BE2C (cell line): Measurements from ENCODE around the gene SMAD4. TPM values are rescaled to one million over a fixed set of nuclear protein-coding genes. Genes with fewer than 3 reads are reported as not detected.

Experiments
- DNase-seq: peaks from one replicate; pipeline ENCODE4 v3.0.0-alpha.2; 2020
- H3K27me3 ChIP-seq: fragments of 250-450 bp; sonication (Bioruptor Pico); 2 replicates; pipeline ENCODE4 v1.5.1; 2020; ENCODE audit warnings: mild to moderate bottlenecking
- H3K36me3 ChIP-seq: fragments of 250-450 bp; sonication (Bioruptor Pico); 2 replicates; pipeline ENCODE4 v1.5.1; 2020; ENCODE audit warnings: mild to moderate bottlenecking
- H3K4me1 ChIP-seq: fragments of 250-450 bp; sonication (Bioruptor Pico); 2 replicates; pipeline ENCODE4 v1.5.1; 2020
- H3K4me3 ChIP-seq: 2 replicates; pipeline ENCODE4 v1.5.1; 2011; ENCODE audit warnings: low read depth, low read length
- H3K9me3 ChIP-seq: fragments of 250-450 bp; sonication (Bioruptor Pico); 2 replicates; pipeline ENCODE4 v1.5.1; 2020
- polyA plus RNA-seq: library from polyadenylated mRNA; unstranded; fragments of >200 nt; gene quantifications from one replicate; pipeline ENCODE4 v1.2.1, GENCODE V29; 2012; ENCODE audit warnings: low read depth, missing spikeins; ENCODE audit not compliant: insufficient read length, insufficient read depth
- TF ChIP-seq, protein P1 (sequence below): IDR thresholded peaks from 2 replicates; pipeline ENCODE4 v1.5.1; 2012; ENCODE audit warnings: mild to moderate bottlenecking, low read depth, low read length

The SMAD4 gene
- polyA plus RNA-seq = 30.0 TPM

DNA sequence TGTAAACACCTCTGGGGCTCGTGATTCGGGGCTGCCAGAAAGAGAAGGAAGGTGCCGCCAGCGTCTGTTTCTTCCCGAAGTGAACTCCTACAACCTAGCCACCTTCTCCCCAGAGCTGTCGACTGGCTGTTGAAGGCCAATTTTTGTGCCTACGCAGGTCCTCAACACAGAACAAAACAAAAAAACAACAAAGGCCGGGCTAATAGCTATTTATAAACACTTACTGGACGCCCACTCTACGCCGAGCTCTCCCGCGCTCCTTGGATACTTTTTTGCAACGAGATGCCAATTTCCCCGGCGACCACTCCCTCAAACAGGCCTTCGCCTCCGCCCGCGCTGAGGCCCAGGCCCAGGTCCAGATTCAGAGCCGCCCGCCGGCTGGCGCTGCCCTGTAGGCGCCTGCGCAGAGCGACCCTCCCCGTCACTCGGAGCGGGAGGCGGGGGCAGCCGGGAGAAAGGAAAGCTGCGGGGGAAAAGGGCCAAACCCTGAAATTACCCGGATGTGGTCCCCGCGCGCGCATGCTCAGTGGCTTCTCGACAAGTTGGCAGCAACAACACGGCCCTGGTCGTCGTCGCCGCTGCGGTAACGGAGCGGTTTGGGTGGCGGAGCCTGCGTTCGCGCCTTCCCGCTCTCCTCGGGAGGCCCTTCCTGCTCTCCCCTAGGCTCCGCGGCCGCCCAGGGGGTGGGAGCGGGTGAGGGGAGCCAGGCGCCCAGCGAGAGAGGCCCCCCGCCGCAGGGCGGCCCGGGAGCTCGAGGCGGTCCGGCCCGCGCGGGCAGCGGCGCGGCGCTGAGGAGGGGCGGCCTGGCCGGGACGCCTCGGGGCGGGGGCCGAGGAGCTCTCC lies at the start of gene SMAD4:
Gene SMAD4 (plus strand): TSS at position 520 of the 843 bp plus-strand sequence. CDS start 16,834 bp downstream, outside the sequence.
- Histone ChIP-seq H3K4me3 (peak within 1 kb of the TSS; percentile 83), H3K27me3 (no peaks in the 10 kb centered on the region), H3K36me3 (no peaks in the 10 kb centered on the region), H3K4me1 (no peaks in the 10 kb centered on the region), H3K9me3 (no peaks in the 10 kb centered on the region)
- TF ChIP-seq, protein P1, sequence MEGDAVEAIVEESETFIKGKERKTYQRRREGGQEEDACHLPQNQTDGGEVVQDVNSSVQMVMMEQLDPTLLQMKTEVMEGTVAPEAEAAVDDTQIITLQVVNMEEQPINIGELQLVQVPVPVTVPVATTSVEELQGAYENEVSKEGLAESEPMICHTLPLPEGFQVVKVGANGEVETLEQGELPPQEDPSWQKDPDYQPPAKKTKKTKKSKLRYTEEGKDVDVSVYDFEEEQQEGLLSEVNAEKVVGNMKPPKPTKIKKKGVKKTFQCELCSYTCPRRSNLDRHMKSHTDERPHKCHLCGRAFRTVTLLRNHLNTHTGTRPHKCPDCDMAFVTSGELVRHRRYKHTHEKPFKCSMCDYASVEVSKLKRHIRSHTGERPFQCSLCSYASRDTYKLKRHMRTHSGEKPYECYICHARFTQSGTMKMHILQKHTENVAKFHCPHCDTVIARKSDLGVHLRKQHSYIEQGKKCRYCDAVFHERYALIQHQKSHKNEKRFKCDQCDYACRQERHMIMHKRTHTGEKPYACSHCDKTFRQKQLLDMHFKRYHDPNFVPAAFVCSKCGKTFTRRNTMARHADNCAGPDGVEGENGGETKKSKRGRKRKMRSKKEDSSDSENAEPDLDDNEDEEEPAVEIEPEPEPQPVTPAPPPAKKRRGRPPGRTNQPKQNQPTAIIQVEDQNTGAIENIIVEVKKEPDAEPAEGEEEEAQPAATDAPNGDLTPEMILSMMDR = no peak
- peak; percentile 91 for DNase-seq

DNA sequence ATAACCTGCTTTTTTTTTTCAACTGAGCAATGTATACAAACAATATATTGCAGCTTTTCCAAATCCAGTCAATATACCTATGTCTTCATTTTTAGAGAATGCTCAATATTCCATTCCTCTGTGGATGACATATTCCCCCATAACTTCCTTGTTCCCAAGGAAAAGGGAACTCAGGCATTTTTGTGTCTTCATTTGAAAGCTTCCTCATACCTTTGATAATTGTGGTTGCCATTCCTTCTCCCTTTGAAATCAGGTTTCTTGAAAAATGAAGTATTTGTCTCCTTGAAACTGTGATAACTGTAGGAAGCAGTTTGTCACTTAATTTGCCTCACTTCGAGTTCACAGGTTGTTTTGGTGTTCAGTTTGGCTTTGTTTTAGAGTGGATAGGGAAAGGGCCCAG lies 48.6 kb upstream of the SMAD4 start:
- Histone ChIP-seq H3K36me3 (peaks cover 5% of the 10 kb centered on the region; the same call in 1 of the 2 replicates), H3K4me3 (no peak overlapping the region), H3K9me3 (no peaks in the 10 kb centered on the region), H3K4me1 (no peaks in the 10 kb centered on the region), H3K27me3 (no peaks in the 10 kb centered on the region)
- no peak for DNase-seq
- TF ChIP-seq, protein P1 = no peak

DNA sequence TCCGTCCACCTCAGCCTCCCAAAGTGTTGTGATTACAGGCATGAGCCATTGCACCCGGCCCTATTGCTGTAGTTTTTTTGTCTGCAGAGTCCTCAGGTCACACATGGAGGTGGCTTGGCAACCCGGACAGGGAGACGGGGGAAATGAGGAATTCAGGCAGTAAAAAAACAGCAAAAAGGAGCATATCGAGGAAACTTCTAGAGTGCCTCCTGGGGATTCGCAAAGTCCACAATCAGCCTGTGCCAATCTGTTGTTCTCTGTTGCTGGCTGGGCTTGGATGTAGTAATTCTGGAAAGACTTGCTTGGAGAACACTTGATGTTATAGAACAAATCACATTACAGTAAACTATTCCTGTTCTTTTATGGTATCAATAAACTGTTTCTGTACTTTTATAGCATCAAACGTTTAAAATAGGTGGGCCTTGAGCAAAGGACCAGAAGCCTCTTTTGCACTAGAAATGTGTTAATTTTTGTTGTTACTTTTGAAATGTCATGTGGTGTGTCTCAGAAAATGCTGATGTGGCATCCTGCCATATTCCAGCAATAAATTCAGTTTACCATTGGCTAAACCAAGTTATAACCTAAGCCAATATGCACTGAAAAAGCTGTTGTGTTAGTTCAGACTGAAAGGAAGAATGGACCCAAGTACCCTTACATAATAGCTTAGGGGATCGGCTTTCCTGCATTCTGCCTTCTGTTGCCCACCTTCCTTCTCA lies 47.8 kb upstream of the SMAD4 start:
- Histone ChIP-seq H3K4me1 (no peaks in the 10 kb centered on the region), H3K9me3 (no peaks in the 10 kb centered on the region), H3K4me3 (no peak overlapping the region), H3K27me3 (no peaks in the 10 kb centered on the region), H3K36me3 (peaks cover 1% of the 10 kb centered on the region; the same call in 1 of the 2 replicates)
- DNase-seq = no peak
- TF ChIP-seq, protein P1 = no peak

DNA sequence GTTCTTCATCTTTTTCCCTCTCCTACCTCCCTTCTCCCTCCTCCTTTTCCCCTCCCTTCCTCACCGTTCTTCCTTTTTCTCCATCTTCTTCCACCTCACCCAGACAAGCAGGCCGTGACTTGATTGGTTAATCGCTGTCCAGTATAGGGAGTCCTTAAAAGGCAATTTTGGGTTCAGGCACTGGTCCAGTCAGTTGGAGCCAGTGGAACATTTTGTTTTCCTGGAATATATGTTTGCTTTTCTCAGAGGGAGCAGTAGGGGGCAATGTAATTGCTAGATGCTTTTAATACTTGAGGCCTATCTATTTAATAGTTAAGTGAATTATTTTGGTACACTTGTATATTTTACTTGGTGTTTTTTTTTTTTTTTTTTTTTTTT lies 47.2 kb upstream of the SMAD4 start:
- Histone ChIP-seq H3K4me3 (no peak overlapping the region), H3K27me3 (no peaks in the 10 kb centered on the region), H3K9me3 (no peaks in the 10 kb centered on the region), H3K36me3 (no peaks in the 10 kb centered on the region), H3K4me1 (no peaks in the 10 kb centered on the region)
- TF ChIP-seq, protein P1 = 0 out of 2 replicates have a peak, but pooled peaks have one; percentile 8
- DNase-seq = no peak

DNA sequence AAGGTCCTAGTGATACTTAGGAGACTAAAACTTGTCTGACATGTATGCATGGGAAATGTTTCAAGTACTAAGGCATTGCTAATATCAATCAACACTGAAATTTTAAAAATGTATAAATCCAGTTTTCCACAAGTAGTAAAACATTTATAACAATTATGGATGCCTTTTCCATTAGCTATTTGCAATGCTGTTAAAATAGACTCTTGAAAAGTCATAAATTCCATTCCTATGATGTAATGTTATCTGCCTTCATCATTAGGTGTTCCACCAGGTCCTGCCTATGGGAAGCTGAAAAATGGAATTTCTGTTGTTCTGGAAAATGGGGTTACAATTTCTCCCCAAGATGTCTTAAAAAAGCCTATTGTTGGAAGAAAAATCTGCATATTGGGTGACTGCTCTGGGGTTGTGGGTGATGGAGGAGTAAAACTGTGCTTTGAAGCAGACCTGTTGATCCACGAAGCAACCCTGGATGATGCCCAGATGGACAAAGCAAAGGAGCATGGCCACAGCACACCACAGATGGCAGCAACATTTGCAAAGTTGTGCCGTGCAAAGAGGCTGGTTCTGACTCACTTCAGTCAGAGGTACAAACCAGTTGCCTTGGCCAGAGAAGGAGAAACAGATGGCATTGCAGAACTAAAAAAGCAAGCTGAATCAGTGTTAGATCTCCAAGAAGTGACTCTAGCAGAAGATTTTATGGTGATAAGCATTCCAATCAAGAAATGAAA lies 43.5 kb upstream of the SMAD4 start:
- no peaks in the 10 kb centered on the region for H3K27me3 ChIP-seq
- no peak for DNase-seq
- no peaks in the 10 kb centered on the region for H3K9me3 ChIP-seq
- TF ChIP-seq, protein P1 = no peak
- no peak overlapping the region for H3K4me3 ChIP-seq
- H3K36me3 ChIP-seq = no peaks in the 10 kb centered on the region
- no peaks in the 10 kb centered on the region for H3K4me1 ChIP-seq
